NCI-H446 (cell line): ENCODE data around the gene RBM19.

Experiments
- DNase-seq, 2 experiments: peaks; one replicate each; lab custom pipeline; 2025; lab: John Stamatoyannopoulos, UW

The RBM19 gene

GRCh38 chr12:113770389-113770865 is 195.7 kb downstream of the RBM19 start:
- DNase-seq: no peak

- no peak for DNase-seq
Observed at GRCh38 chr12:113769305-113769704, 196.8 kb downstream of the RBM19 start.

GRCh38 chr12:113768850-113769249 is 197.3 kb downstream of the RBM19 start:
- DNase-seq: no peak

- DNase-seq: no peak
Observed at GRCh38 chr12:113766879-113767878, 198.9 kb downstream of the RBM19 start.
